ENCODE measurements around the gene SELENOM.

SELENOM gene

DNA sequence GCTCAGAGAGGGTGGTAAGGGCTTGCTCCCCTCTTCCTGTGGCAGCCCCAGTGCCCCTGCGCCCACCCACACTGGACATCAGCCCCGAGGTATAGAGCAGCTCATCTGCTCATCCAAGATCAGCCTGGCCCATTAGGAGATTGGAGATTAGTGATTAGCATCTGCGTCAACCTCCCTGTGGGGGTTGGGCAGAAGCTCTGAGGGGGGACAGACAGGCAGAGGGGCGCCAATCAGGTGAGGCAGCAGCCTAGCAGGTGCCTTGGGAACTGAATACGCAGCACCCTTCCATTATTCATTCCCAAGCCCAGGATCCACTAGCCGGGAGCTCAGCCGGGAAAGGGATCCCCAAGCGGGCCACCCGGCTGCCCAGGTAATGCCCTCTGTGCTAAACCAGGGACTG, 15.2 kb downstream of the SELENOM start:
- Histone ChIP-seq H3K36me3 (ENCODE audit: control insufficient read depth, insufficient read depth, low read length) (peaks cover 8% of the 10 kb centered on the region), H3K27me3 (replicated peaks; ENCODE audit: control insufficient read depth, insufficient read depth, low read length) (no peaks in the 10 kb centered on the region), H3K4me3 (replicated peaks; ENCODE audit: low read depth, low read length) (no peak overlapping the region)
- TF ChIP-seq, protein P1, sequence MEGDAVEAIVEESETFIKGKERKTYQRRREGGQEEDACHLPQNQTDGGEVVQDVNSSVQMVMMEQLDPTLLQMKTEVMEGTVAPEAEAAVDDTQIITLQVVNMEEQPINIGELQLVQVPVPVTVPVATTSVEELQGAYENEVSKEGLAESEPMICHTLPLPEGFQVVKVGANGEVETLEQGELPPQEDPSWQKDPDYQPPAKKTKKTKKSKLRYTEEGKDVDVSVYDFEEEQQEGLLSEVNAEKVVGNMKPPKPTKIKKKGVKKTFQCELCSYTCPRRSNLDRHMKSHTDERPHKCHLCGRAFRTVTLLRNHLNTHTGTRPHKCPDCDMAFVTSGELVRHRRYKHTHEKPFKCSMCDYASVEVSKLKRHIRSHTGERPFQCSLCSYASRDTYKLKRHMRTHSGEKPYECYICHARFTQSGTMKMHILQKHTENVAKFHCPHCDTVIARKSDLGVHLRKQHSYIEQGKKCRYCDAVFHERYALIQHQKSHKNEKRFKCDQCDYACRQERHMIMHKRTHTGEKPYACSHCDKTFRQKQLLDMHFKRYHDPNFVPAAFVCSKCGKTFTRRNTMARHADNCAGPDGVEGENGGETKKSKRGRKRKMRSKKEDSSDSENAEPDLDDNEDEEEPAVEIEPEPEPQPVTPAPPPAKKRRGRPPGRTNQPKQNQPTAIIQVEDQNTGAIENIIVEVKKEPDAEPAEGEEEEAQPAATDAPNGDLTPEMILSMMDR (IDR thresholded peaks at IDR 0.05; ENCODE audit: insufficient read depth, low read length, poor library complexity, severe bottlenecking): no peak
- DNase-seq (ENCODE audit: extremely low read depth, insufficient read length): no peak

DNA sequence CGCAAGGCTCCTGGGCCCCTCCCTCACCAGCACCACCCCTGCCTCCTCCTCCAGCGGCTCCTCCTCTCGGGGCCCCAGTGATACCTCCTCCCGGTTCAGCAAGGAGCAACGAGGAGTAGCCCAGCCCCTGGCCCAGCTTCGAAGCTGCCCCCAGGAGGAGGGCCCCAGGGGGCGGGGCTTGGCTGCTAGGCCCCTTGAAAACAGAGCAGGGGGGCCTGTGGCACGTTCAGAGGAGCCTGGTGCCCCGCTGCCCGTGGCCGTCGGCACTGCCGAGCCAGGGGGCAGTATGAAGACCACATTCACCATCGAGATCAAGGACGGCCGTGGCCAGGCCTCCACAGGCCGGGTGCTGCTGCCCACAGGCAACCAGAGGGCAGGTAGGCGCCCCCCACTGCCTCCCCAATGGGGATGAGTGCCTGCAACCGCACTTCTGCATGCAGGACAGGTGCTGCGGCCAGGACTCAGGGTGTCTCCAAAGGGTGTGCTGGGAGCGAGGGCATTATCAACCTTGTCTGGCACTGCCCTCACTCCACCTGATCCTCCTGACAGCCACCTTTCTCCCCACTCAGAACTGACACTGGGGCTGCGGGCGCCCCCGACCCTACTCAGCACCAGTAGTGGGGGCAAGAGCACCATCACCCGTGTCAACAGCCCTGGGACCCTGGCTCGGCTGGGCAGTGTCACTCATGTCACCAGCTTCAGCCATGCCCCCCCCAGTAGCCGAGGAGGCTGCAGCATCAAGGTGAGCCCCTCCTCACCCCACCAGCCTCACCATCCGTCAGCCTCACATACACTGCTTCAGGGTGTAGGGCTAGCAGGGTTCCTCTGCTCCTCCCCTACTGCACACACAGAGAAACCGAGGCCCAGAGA, 16.0 kb downstream of the SELENOM start:
- Histone ChIP-seq H3K36me3 (ENCODE audit: control insufficient read depth, insufficient read depth, low read length) (peaks cover 8% of the 10 kb centered on the region), H3K27me3 (replicated peaks; ENCODE audit: control insufficient read depth, insufficient read depth, low read length) (no peaks in the 10 kb centered on the region), H3K4me3 (replicated peaks; ENCODE audit: low read depth, low read length) (no peak overlapping the region)
- TF ChIP-seq, protein P1 (IDR thresholded peaks at IDR 0.05; ENCODE audit: insufficient read depth, low read length, poor library complexity, severe bottlenecking): peak; percentile 1
- DNase-seq (ENCODE audit: extremely low read depth, insufficient read length): no peak

DNA sequence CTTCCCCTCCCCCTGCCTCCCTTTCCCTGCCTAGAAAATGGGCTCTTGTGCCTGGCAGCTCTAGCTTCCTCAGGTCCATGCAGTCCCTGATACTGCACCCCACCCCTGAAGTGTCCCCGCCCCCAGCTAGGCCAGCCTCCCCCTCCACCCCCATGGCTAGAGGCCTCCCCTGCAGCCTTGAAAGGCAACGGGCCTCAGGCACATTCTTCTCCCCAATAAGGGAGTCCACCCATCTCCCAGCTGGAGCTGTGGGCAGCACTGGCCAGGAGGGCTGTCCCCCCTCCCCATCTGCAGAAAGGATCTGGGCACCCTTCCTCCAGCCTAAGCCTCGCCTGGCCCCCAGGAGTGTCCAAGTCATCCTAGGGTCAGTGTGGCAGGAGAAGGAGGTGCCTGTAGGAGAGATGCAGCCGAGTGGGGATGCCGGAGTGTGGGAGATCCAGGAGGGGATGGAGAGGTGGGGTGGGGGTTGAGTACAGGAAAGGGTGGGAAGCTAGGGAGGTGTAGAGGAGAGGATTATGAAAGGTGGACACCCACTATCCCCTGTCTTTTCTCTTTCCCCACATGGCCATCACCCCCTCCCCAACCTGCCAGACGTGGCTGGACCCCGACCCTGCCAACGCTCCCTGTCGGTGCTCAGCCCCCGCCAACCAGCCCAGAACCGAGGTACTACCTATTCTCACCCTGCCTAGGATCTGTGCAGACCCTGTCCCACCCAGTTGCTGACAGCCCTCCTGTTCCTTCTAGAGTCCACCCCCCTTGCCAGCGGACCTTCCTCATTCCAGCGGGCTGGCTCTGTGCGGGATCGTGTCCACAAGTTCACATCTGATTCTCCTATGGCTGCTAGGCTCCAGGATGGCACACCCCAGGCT, 16.9 kb downstream of the SELENOM start:
- Histone ChIP-seq H3K4me3 (replicated peaks; ENCODE audit: low read depth, low read length) (no peak overlapping the region), H3K36me3 (ENCODE audit: control insufficient read depth, insufficient read depth, low read length) (peaks cover 6% of the 10 kb centered on the region), H3K27me3 (replicated peaks; ENCODE audit: control insufficient read depth, insufficient read depth, low read length) (no peaks in the 10 kb centered on the region)
- no peak for DNase-seq (ENCODE audit: extremely low read depth, insufficient read length)
- TF ChIP-seq, protein P1 (IDR thresholded peaks at IDR 0.05; ENCODE audit: insufficient read depth, low read length, poor library complexity, severe bottlenecking): no peak

DNA sequence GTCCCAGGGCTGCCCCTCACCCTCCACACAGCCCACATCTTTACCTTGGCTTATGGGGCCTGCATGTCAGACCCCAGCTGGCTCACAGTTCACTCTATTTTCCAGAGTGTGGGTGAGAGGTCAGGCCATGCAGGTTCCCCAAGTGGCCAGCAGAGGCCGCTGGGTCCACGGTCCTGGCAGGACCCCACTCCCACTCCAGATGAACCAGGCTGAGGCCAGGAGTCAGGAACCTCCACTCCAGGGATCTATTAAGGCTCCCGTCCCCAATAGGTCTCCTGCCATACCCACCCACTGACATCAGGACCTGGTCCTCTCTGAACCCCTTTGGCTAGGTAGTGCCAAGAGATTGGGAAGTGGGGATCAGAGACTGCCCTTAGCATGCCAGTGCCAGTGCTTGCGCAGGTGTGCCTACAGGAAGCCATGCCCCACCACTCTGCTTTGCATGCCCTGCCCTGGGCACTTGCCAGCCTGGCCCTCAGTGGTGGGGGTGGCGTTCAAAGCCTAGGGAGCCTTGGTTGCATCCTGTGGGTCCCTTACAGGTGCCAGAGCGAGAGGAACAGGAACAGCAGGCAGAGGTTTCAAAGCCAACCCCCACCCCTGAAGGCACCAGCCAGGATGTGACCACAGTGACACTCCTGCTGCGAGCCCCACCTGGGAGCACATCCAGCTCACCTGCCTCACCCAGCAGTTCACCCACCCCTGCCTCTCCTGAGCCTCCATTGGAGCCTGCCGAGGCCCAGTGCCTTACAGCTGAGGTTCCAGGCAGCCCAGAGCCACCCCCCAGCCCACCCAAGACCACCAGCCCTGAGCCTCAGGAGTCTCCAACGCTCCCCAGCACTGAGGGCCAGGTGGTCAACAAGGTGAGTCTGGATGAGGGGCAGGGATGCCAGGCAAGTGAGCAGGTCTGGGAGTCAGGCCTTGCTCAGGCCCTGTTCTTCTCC, 17.9 kb downstream of the SELENOM start:
- TF ChIP-seq, protein P1 (IDR thresholded peaks at IDR 0.05; ENCODE audit: insufficient read depth, low read length, poor library complexity, severe bottlenecking): peak; percentile 89
- H3K36me3 ChIP-seq (ENCODE audit: control insufficient read depth, insufficient read depth, low read length): peaks cover 6% of the 10 kb centered on the region
- peak; percentile 46 for DNase-seq (ENCODE audit: extremely low read depth, insufficient read length)

DNA sequence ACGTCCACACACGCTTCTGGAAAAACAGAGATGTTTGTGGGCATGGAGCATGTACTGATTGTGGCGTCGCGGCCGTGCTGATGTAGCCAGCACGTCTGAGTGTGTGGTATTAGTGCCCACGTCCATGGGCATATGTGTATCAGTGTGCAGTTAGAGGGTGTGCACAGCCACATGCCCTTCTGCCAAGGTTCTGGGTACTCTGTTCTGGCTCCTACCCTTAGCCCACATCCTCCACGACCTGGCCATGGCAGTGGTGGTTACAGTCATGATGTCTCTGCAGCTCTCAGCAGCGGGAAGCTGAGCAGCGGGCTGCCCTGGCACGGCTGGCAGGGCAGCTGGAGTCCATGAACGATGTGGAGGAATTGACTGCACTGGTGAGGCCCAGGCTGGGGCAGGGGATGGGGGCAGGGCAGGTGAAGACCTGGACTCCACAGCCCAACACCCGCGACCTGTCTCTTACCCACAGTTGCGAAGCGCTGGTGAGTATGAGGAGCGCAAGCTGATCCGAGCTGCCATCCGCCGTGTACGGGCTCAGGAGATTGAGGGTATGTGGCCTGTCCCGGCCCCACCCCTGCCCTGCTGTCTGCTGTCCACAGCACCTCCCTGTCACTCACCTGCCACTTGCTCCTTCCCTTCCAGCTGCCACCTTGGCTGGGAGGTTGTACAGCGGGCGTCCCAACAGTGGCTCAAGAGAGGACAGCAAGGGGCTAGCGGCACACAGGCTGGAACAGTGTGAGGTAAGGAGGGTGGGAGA, 19.0 kb downstream of the SELENOM start:
- TF ChIP-seq, protein P1 (IDR thresholded peaks at IDR 0.05; ENCODE audit: insufficient read depth, low read length, poor library complexity, severe bottlenecking): no peak
- Histone ChIP-seq H3K27me3 (replicated peaks; ENCODE audit: control insufficient read depth, insufficient read depth, low read length) (no peaks in the 10 kb centered on the region), H3K36me3 (ENCODE audit: control insufficient read depth, insufficient read depth, low read length) (peaks cover 6% of the 10 kb centered on the region), H3K4me3 (replicated peaks; ENCODE audit: low read depth, low read length) (no peak overlapping the region)
- DNase-seq (ENCODE audit: extremely low read depth, insufficient read length): no peak

More for the DNA sequence above, 17.9 kb downstream of the SELENOM start:
- Histone ChIP-seq H3K27me3 (replicated peaks; ENCODE audit: control insufficient read depth, insufficient read depth, low read length) (no peaks in the 10 kb centered on the region), H3K4me3 (replicated peaks; ENCODE audit: low read depth, low read length) (no peak overlapping the region)
